ENCODE measurements around the gene GPN2. TPM values are rescaled to one million over a fixed set of nuclear protein-coding genes. Genes with fewer than 3 reads are reported as not detected.

GPN2 gene
- total RNA-seq, 1 donor from 2014 or later, result 28.5 TPM

DNA sequence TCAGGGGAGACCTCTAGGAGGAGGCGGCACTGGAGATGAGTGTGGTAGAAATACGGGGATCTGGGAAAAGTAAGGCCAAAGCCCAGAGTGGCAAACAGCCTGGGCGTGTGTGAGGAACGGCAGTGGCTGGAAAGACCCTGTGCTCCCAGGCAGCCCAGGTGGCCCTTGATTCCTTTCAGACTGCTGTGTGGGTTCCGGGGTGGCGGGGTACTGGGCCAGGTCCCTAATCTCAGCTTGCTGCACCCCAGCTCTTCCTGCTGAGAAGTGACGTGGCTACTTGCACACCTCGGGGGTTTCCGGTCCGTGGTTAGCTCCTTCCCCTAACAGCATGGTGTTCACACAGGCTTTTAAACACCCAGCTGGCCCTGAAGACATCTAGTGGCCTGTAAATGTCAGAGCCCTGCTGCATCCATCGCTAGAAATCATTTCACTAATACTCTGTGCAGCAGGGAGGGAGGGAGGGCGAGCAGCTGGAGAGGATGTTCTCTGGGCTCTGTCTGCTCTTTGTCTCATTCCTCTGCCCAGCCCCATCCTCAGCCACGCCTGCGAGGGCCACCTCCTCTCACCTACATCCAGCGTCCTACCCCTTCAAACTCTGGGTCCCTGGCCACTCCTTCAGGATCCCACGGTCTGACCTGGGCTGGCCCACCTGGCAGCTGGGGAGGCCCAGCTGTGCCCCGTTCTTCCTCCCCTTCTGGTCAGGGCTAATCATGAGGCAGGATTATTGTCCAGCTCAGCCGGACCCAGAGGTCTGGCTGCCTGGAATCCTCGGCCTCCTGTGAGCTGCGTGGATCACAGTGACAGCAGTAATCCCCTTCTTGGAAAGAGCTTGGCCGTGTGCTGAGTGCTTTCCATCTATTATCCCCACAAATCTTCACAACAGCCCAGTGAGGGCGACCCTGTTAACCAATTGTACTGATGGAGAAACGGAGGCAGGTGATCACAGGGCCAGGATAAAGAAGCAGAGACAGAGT lies 56.4 kb downstream of the GPN2 start:
- DNase-seq (ENCODE audit: low spot score), result peak; percentile 87

DNA sequence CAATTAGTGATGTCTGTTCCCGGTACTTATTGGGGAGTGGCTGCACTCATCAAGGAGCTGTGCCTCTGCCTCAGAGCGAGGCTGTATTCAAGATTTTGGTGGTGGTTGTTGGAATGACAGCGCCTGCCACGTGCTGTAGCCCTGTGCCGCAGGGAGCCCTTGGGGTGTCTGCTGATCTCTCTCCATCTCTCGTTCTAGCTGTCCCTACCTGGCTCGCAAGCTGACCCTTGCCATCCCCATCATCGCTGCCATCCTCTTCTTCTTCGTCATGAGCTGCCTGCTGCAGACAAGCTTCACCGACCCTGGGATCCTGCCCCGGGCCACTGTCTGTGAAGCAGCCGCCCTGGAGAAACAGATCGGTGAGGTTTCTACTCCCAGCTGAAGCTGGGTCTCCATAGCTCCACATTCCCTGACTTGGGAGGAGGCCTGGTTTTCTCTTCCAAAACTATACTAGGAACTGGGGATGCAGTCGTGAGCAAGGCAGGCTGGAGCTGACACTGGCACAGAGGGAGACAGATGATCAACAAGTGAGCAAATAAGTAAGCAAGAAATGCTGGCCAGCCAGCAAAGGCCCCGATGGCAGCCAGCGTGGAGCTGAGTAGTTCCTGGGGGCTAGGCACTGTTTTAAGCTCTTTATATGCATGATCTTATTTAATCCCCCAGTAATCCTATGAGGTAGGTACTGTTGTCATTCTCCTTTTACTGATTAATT lies 57.7 kb downstream of the GPN2 start:
- DNase-seq (ENCODE audit: low spot score), result peak; percentile 71

DNA sequence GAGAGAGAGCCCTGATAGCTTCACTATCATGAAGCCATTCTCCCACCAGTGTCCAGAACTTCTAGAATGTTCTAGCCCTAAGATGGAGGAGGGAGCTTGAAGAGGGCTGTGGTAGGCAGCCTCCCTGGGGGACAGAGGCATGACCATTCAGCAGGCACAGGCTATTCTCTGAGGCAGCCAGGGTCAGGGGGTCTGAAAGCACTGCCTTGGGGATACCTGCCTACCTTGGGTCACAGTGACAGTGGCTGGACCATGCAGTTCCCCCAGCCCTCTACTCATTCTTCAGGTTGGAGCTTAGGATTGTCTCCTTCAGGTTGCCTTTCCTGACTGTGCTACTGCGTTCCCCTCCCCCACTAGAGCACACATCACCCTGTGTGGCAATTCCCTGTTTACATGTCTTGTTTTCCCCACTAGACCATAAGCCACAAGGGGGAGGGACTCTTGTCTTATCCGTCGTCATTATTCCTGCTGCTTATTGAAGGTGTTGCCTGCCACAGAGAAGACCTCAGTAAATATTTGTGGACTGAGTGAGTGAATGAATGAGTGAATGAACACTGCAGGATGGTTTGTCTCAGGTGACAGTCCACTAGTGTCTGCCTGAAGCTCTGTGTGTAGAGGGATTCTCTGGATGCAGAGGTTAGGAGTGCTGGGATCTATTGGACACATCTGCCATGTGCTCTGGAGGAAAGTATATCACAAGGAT lies 58.4 kb downstream of the GPN2 start:
- DNase-seq (ENCODE audit: low spot score), result peak; percentile 55

DNA sequence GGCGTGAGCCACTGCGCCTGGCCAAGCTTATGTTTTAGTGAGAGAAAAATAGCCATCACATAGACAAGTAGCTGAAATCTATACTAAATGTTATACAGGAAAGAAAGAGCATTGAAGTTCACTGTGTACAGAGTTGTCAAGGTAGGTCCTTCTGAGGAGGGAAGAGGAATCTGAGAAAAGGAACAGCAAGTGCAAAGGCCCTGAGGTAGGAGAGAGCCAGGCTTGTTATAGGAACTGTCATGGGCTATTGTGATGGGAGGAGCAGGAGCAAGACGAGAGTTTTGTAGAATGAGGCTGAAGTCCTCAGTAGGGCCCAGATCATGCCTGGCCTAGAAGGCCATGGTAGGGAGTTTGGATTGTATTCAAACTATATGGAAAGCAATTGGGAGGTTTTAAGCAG lies 59.0 kb downstream of the GPN2 start:
- no peak for DNase-seq (ENCODE audit: low spot score)

DNA sequence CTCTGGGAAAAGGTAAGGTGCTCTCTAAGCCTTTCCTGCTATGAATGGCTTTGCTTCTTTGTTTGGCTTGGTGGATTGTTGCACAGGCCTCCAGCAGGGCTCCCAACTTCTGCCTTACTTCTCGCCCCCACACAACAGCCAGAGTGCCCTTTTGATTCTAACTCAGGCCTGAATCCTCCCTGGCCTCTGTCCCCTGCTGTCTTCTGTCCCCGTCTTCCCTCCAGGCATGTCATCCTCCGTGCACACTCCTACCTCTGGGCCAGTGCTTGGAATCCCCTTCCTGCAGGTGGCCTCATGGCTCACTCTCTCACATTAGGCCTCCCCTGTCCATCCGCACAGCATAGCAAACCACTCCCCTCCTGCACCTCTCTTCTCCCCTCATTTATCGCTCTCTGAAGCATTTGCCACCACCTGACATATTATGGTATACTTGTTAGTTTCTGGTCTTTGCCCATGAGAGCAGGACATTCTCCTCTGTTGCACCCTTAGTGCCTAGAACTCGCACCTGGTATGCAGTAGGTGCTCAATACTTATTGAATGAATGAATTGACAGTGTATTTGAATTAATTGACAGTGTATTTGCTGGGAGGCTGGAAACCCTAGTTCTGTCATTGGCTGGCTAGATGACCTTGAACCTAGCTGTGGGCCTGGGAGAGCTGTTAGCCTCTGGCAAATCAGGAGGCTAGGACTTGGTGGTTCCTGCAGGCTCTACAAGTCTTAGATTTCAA lies 60.7 kb downstream of the GPN2 start:
- DNase-seq (ENCODE audit: low spot score), result no peak

DNA sequence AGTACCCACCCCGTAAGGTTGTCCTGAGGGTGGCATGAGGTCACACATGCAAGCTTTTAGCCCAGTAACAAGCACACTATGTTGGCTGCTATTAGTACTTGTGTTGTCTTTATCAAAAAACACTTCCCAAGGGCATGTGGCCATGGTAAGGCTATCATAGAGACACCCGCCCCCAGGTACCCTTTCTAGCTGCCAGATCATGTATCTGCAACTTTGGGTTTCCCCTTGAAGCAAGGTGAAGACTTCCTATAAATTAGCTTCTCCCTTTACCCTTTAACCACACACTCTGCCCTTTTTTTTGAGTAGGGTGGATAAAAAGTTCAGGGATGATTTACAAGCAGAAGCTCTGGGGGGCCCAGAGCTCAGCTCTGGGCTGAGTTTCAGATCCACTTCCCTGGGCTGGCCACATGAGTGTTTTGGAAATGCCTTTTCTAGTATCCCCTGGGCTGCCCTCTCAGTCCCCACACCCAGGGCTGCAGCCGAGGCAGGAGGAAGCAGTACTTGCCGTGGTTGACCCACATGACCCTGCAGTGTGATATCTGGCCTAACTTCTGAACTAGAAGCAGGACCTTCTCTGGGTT lies 61.6 kb downstream of the GPN2 start:
- peak; percentile 60 for DNase-seq (ENCODE audit: low spot score)

DNA sequence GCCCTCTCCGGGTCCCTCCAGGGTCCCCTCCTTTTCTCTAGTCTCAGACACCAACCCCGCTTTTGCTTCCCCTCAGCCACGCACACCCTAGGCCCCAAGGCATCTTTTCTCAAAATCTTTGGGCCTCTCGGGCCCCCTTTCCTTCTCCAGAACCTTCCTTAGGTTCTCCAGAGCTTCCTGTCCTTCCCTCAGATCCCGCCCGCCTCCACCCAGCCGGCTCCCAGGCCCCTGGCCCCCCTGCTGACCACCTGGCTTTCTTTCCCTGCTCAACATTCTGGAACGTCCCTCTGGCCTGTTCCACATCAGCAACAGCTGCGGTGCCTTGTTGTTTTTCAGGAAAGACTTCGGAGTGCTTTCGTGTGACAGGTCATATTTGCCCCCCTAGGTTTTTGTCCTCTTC lies 62.4 kb downstream of the GPN2 start:
- peak; percentile 55 for DNase-seq (ENCODE audit: low spot score)

DNA sequence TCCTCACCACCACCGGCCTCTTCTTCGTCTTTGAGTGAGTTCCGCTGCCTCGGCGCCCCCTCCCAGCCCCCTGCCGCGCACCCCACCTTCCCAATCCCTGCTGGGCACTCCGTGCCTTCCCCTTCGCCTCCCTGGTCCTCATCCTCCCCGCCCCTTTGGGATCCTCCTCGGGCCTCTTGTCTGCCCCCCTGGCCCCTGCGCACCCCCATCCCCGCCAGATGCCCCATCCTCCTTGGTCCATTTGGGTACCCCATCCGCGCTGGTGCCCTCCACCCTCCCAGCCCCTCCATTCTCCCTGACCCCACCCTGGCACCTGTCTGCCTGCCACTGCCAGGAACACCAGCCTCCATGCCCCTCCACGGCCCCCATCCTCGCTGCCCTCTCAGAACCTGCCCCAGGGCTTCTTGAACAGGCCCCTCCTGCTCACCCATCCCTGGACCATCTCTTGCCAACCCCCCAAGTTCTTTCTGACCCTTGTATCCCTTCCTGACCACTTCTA lies 62.9 kb downstream of the GPN2 start:
- DNase-seq (ENCODE audit: low spot score), result peak; percentile 84

DNA sequence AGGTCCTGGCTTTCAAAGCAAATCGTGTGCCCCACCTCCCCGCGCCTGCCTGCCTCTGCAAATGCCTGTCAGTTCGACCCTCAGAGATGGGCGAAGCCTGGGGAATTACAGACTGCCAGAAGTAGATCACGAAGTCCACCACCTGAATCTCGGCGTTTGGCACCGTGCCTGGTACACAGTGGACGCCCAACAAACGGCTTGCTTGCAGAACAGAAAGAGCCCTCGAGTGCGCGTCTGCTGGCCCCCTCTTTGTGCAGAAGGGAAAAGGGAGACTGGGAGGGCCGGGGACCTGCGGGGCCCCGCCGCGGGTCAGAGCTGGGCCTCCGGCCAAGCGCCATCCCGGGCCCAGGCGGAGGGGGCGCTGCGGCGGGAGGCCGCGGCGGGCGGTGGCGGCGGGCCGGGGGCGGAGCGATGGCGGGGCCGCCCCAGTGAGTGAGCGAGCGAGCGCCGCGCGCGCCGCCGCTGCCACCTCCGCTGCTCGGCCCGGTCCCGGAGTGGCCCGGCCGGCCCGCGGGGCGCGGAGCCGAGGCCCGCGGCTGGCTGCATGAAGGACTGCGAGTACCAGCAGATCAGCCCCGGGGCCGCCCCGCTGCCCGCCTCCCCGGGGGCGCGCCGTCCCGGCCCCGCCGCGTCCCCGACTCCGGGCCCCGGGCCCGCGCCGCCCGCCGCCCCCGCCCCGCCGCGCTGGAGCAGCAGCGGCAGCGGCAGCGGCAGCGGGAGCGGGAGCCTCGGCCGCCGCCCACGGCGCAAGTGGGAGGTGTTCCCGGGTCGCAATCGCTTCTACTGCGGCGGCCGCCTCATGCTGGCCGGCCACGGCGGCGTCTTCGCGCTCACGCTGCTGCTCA lies 63.6 kb downstream of the GPN2 start, which contains the start of gene ZDHHC18:
TSS of gene ZDHHC18 (plus strand) at position 428 of the 845 bp plus-strand sequence. CDS start at position 545, 117 bp downstream.
- peak; percentile 91 for DNase-seq (ENCODE audit: low spot score)

Other genes with a start within 250 kb of the GPN2 start
- gene ARID1A, start 194.3 kb downstream of the GPN2 start, total RNA-seq, result 64.2 TPM
- 9.0 TPM for gene PIGV, start 102.3 kb downstream of the GPN2 start, total RNA-seq
- 52.5 TPM for gene ZDHHC18, start 63.6 kb downstream of the GPN2 start, total RNA-seq
- gene SFN, start 27.1 kb downstream of the GPN2 start, total RNA-seq, result 1.3 TPM
- gene GPATCH3, start 10.2 kb upstream of the GPN2 start, total RNA-seq, result 13.0 TPM
- 0.29 TPM for gene NR0B2, start 23.7 kb upstream of the GPN2 start, total RNA-seq
- gene NUDC, start 31.5 kb upstream of the GPN2 start, total RNA-seq, result 49.7 TPM
- gene KDF1, start 70.2 kb upstream of the GPN2 start, total RNA-seq, result not detected
- 1.7 TPM for gene TRNP1, start 103.4 kb upstream of the GPN2 start, total RNA-seq
- 3.3 TPM for gene TENT5B, start 122.6 kb upstream of the GPN2 start, total RNA-seq